IMR-90 (cell line): ENCODE results near the gene RNF144A. TPM values are rescaled to one million over a fixed set of nuclear protein-coding genes. Genes with fewer than 3 reads are reported as not detected.

Experiments used
- ATAC-seq: fragments of 200-7000 bp; cut with Tn5 transposase; 2 replicates; pipeline ENCODE4 v1.9.1; 2020; ENCODE audit warnings: low read depth, mild to moderate bottlenecking, moderate library complexity
- BruUV-seq: library from RNA; stranded (reverse); fragments of 400-500 nt; replicated peaks from 2 replicates; lab custom pipeline; 2021; lab: Mats Ljungman, UMichigan
- CTCF ChIA-PET: fragments of 300-600 bp; formaldehyde crosslinking; extraction: SDS; loops from one replicate; lab custom pipeline; 2021; ENCODE audit warnings: antibody characterized with exemption; lab: Yijun Ruan, JAX
- POLR2A ChIA-PET: fragments of 300-600 bp; sonication (Branson Sonifier 250); formaldehyde crosslinking; loops from one replicate; lab custom pipeline; 2022; ENCODE audit warnings: antibody characterized with exemption; ENCODE audit not compliant: unreplicated experiment; lab: Charles Lee
- DNase-seq: peaks from one replicate; pipeline ENCODE4 v3.0.0; 2013
- H2AFZ ChIP-seq: replicated peaks from 2 replicates; pipeline ENCODE3; 2013; ENCODE audit warnings: low read length, mild to moderate bottlenecking; ENCODE audit not compliant: poor library complexity
- H2AK5ac ChIP-seq: 2 replicates; pipeline ENCODE4 v1.6.1; 2013; ENCODE audit warnings: low read depth, low read length, inconsistent platforms
- H2AK9ac ChIP-seq: replicated peaks from 2 replicates; pipeline ENCODE3; 2013; ENCODE audit warnings: mild to moderate bottlenecking, low read depth, low read length, moderate library complexity; ENCODE audit not compliant: poor library complexity
- H2BK120ac ChIP-seq: 2 replicates; pipeline ENCODE4 v1.6.1; 2013; ENCODE audit warnings: low read depth, low read length, inconsistent platforms
- H2BK15ac ChIP-seq: 3 replicates; pipeline ENCODE4 v1.6.1; 2013; ENCODE audit warnings: low read depth, low read length, inconsistent platforms
- H2BK20ac ChIP-seq: 2 replicates; pipeline ENCODE4 v1.6.1; 2013; ENCODE audit warnings: low read depth, mild to moderate bottlenecking, inconsistent platforms, low read length, moderate library complexity
- H2BK5ac ChIP-seq: 2 replicates; pipeline ENCODE4 v1.6.1; 2013; ENCODE audit warnings: mild to moderate bottlenecking, low read depth, low read length, inconsistent platforms; ENCODE audit not compliant: poor library complexity, severe bottlenecking
- H3K14ac ChIP-seq: replicated peaks from 2 replicates; pipeline ENCODE4 v1.6.1; 2013; ENCODE audit warnings: low read depth, low read length, inconsistent platforms
- H3K18ac ChIP-seq: 2 replicates; pipeline ENCODE4 v1.6.1; 2013; ENCODE audit warnings: low read depth, low read length, control low read depth
- H3K23ac ChIP-seq: 2 replicates; pipeline ENCODE4 v1.6.1; 2013; ENCODE audit warnings: low read depth, low read length, inconsistent platforms
- H3K27ac ChIP-seq: 2 replicates; pipeline ENCODE4 v1.5.1; 2013; ENCODE audit warnings: mild to moderate bottlenecking, control low read depth, low read length; ENCODE audit not compliant: insufficient read depth
- H3K27me3 ChIP-seq: 2 replicates; pipeline ENCODE4 v1.6.1; 2013; ENCODE audit warnings: low read length; ENCODE audit not compliant: control insufficient read depth, insufficient read depth
- H3K36me3 ChIP-seq: 2 replicates; pipeline ENCODE4 v1.6.1; 2013; ENCODE audit warnings: low read length, mixed read lengths; ENCODE audit not compliant: control insufficient read depth, insufficient read depth
- H3K4ac ChIP-seq: 2 replicates; pipeline ENCODE4 v1.6.1; 2013; ENCODE audit warnings: low read depth, low read length, inconsistent platforms
- H3K4me1 ChIP-seq: 2 replicates; pipeline ENCODE4 v1.6.1; 2013; ENCODE audit warnings: low read length, mixed read lengths; ENCODE audit not compliant: control insufficient read depth, insufficient read depth
- H3K4me2 ChIP-seq: 2 replicates; pipeline ENCODE4 v1.6.1; 2013; ENCODE audit warnings: low read depth, mild to moderate bottlenecking, control low read depth, low read length, moderate library complexity
- H3K4me3 ChIP-seq: 2 replicates; pipeline ENCODE4 v1.5.1; 2013; ENCODE audit warnings: low read depth, mild to moderate bottlenecking, control low read depth, low read length, moderate library complexity; ENCODE audit not compliant: insufficient read depth
- H3K56ac ChIP-seq: 2 replicates; pipeline ENCODE4 v1.6.1; 2013; ENCODE audit warnings: low read length, inconsistent platforms; ENCODE audit not compliant: insufficient read depth; ENCODE audit errors: extremely low read depth
- H3K79me1 ChIP-seq, 2 experiments: 2 replicates each; pipeline ENCODE4 v1.6.1; 2013; ENCODE audit warnings: low read length in 2 of 2, inconsistent platforms in 1 of 2, low read depth in 1 of 2
- H3K9ac ChIP-seq: 2 replicates; pipeline ENCODE4 v1.6.1; 2013; ENCODE audit warnings: low read depth, low read length, control low read depth
- H3K9me1 ChIP-seq: 2 replicates; pipeline ENCODE4 v1.6.1; 2013; ENCODE audit warnings: low read length, inconsistent platforms; ENCODE audit not compliant: insufficient read depth
- H3K9me3 ChIP-seq: 2 replicates; pipeline ENCODE4 v1.6.1; 2013; ENCODE audit warnings: low read length; ENCODE audit not compliant: control insufficient read depth, insufficient read depth
- H4K20me1 ChIP-seq: 2 replicates; pipeline ENCODE4 v1.6.1; 2013; ENCODE audit warnings: low read length, inconsistent platforms; ENCODE audit not compliant: insufficient read depth
- H4K5ac ChIP-seq: 2 replicates; pipeline ENCODE4 v1.6.1; 2013; ENCODE audit warnings: mild to moderate bottlenecking, low read depth, low read length, control low read depth
- H4K8ac ChIP-seq, 2 experiments: 2 replicates each; pipeline ENCODE4 v1.6.1; 2013; ENCODE audit warnings: low read depth in 2 of 2, low read length in 2 of 2, control low read depth in 1 of 2, inconsistent platforms in 1 of 2
- H4K91ac ChIP-seq: 2 replicates; pipeline ENCODE4 v1.6.1; 2013; ENCODE audit warnings: low read depth, low read length, inconsistent platforms; ENCODE audit not compliant: insufficient read depth
- BHLHE40 ChIP-seq: fragments of 150-350 bp; IDR thresholded peaks from 2 replicates; pipeline ENCODE4 v1.6.1; 2016; ENCODE audit warnings: mild to moderate bottlenecking, low read depth, low read length
- CEBPB ChIP-seq: IDR thresholded peaks from 2 replicates; pipeline ENCODE4 v1.6.1; 2012; ENCODE audit warnings: low read depth, low read length, improper control_type of control experiment
- CTCF ChIP-seq: conservative IDR thresholded peaks from 2 replicates; pipeline ENCODE4 v1.5.1; 2012; ENCODE audit warnings: mild to moderate bottlenecking, low read depth, low read length, improper control_type of control experiment
- ELK1 ChIP-seq: fragments of 150-350 bp; IDR thresholded peaks from 2 replicates; pipeline ENCODE4 v1.6.1; 2016; ENCODE audit warnings: low read depth, mild to moderate bottlenecking, low read length, moderate library complexity, borderline replicate concordance
- MAFK ChIP-seq: IDR thresholded peaks from 2 replicates; pipeline ENCODE4 v1.6.1; 2012; ENCODE audit warnings: low read depth, low read length, improper control_type of control experiment
- MAZ ChIP-seq: IDR thresholded peaks from 2 replicates; pipeline ENCODE4 v1.6.1; 2012; ENCODE audit warnings: low read depth, mild to moderate bottlenecking, low read length, improper control_type of control experiment, moderate library complexity, borderline replicate concordance
- MXI1 ChIP-seq: IDR thresholded peaks from 2 replicates; pipeline ENCODE4 v1.6.1; 2012; ENCODE audit warnings: low read depth, mild to moderate bottlenecking, low read length, moderate library complexity, borderline replicate concordance
- NFE2L2 ChIP-seq: fragments of 150-350 bp; IDR thresholded peaks from 2 replicates; pipeline ENCODE4 v1.6.1; 2016; ENCODE audit warnings: low read depth, mild to moderate bottlenecking, low read length
- RAD21 ChIP-seq: IDR thresholded peaks from 2 replicates; pipeline ENCODE4 v1.6.1; 2012; ENCODE audit warnings: low read length, improper control_type of control experiment
- RCOR1 ChIP-seq: IDR thresholded peaks from 2 replicates; pipeline ENCODE4 v1.6.1; 2012; ENCODE audit warnings: mild to moderate bottlenecking, low read length, improper control_type of control experiment; ENCODE audit not compliant: insufficient replicate concordance
- RFX5 ChIP-seq: IDR thresholded peaks from 2 replicates; pipeline ENCODE4 v1.8.0; 2012; ENCODE audit warnings: low read depth, mild to moderate bottlenecking, low read length, moderate library complexity
- USF2 ChIP-seq: fragments of 150-350 bp; IDR thresholded peaks from 2 replicates; pipeline ENCODE4 v1.6.1; 2017; ENCODE audit warnings: mild to moderate bottlenecking, antibody characterized with exemption, low read length, low read depth
- WGBS, 2 experiments: methylation state at CpG; one replicate each; pipeline versions ENCODE4 v1.1.5 to v1.1.7; 2013; ENCODE audit warnings: missing lambda C conversion rate in 2 of 2; ENCODE audit not compliant: insufficient read length in 1 of 2; ENCODE audit errors: extremely low coverage in 2 of 2; 5-methylcytosine and 5-hydroxymethylcytosine counted together
- dilution Hi-C: fragments of 300-500 bp; cut with HindIII; formaldehyde crosslinking; loops from one replicate; pipeline ENCODE4 v1.14.3; 2018; ENCODE audit warnings: low sequenced_read_pairs; ENCODE audit not compliant: unreplicated experiment
- in situ Hi-C: fragments of 300-500 bp; cut with MboI; formaldehyde crosslinking; loops from 3 replicates; pipeline ENCODE4 v1.14.3; 2019; ENCODE audit warnings: low sequenced_read_pairs, inconsistent platforms, mixed read lengths
- intact Hi-C: fragments of 100-400 bp; cut with micrococcal nuclease; formaldehyde crosslinking; loops from 2 replicates; pipeline ENCODE4 v1.10.0; 2022
- polyA plus RNA-seq, 3 experiments: library from polyadenylated mRNA; depleted of rRNA; stranded (reverse); fragments of >200 nt; gene quantifications; 2 replicates each; pipeline ENCODE4 v1.2.3, GENCODE V29; 2012; ENCODE audit warnings: low replicate concordance in 1 of 3
- total RNA-seq: library from RNA; depleted of rRNA; stranded (reverse); fragments of >200 nt; gene quantifications from 2 replicates; pipeline ENCODE4 v1.2.3, GENCODE V29; 2012

RNF144A gene
- total and polyA plus RNA-seq, 2 of the 4 experiments (the other 2 are of a cell fraction), result 0.18 to 0.26 TPM

- Histone ChIP-seq H3K27ac (no peak overlapping the region), H4K5ac (no peak overlapping the region), H3K36me3 (no peaks in the 10 kb centered on the region), H2BK120ac (no peak overlapping the region), H2BK5ac (no peak overlapping the region), H3K4ac (no peak overlapping the region), H4K8ac (no peak overlapping the region), H3K14ac (no peak overlapping the region), H4K20me1 (no peaks in the 10 kb centered on the region), H2AK5ac (no peak overlapping the region), H3K4me2 (no peak overlapping the region), H2BK15ac (no peak overlapping the region), H3K79me1 (no peaks in the 10 kb centered on the region), H3K4me3 (no peak overlapping the region), H2AK9ac (no peak overlapping the region), H3K4me1 (no peaks in the 10 kb centered on the region), H4K91ac (no peak overlapping the region), H2BK20ac (no peak overlapping the region), H3K23ac (no peak overlapping the region), H2AFZ (no peak overlapping the region), H3K9ac (no peak overlapping the region), H3K9me3 (no peaks in the 10 kb centered on the region), H3K9me1 (no peaks in the 10 kb centered on the region; the same call in 1 of the 2 replicates), H3K56ac (no peak overlapping the region), H3K18ac (no peak overlapping the region), H3K27me3 (no peaks in the 10 kb centered on the region)
- in situ Hi-C loops (no loop called here), dilution Hi-C loops (no loop called here), intact Hi-C loops (loop anchor here (1.0 to 5.0 kb wide), 2 partner anchors 126 to 146 kb away; partner anchors contain the start of gene RNF144A)
- DNase-seq (no peak), ATAC-seq (no peak)
- no CpG with 5 or more reads among the region's 3 CpGs for WGBS, 2 experiments
- BruUV-seq, result no TSS peak
- ChIA-PET CTCF (interaction anchor here (0.7 to 1.8 kb wide), 4 partner anchors 11 to 147 kb away, joined by 3 to 4 read pairs (median 4); no protein-coding TSS in a partner anchor), POLR2A (no interaction called here)
- TF ChIP-seq BHLHE40 (no peak), MXI1 (no peak), USF2 (no peak), NFE2L2 (no peak), MAZ (no peak), RCOR1 (no peak), RFX5 (no peak), RAD21 (no peak), CTCF (no peak), ELK1 (no peak), CEBPB (no peak), MAFK (no peak)
These were observed 126.5 kb downstream of the RNF144A start for GRCh38 chr2:7043690-7044089.
